ENCODE data around the gene NDUFB4. TPM values are rescaled to one million over a fixed set of nuclear protein-coding genes. Genes with fewer than 3 reads are reported as not detected.
"Not testable (repeated sequence)": the region's sequence is repeated elsewhere in the genome, so short reads cannot be mapped to it uniquely, and the experiment has no call there.

Gene NDUFB4
- total RNA-seq, 2 donors from 2014 or later: 23.5 to 62.3 TPM

DNA sequence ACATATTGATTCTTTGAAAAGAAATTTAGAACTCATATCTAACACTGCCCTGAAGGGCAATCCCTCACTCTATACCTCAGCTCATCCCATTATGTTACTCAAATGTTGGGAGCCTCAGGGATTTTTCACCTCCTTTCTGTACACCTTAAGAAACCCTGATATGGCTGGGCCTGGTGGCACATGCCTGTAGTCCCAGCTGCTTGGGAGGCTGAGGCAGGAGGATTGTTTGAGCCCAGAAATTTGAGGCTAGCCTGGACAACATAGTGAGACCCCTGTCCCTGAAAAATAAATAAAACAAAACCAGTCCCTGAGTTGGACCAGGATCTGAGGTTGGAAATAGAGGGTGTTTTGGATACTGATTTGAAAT lies 27.6 kb downstream of the NDUFB4 start:
- ATAC-seq (ENCODE audit: insufficient number of reproducible peaks, low FRiP score, low read depth): no peak
- no peaks in the 10 kb centered on the region for H3K36me3 ChIP-seq
- H3K4me3 ChIP-seq: no peak overlapping the region
- peaks cover 3% of the 10 kb centered on the region for H3K9me3 ChIP-seq
- TF ChIP-seq, protein P1, sequence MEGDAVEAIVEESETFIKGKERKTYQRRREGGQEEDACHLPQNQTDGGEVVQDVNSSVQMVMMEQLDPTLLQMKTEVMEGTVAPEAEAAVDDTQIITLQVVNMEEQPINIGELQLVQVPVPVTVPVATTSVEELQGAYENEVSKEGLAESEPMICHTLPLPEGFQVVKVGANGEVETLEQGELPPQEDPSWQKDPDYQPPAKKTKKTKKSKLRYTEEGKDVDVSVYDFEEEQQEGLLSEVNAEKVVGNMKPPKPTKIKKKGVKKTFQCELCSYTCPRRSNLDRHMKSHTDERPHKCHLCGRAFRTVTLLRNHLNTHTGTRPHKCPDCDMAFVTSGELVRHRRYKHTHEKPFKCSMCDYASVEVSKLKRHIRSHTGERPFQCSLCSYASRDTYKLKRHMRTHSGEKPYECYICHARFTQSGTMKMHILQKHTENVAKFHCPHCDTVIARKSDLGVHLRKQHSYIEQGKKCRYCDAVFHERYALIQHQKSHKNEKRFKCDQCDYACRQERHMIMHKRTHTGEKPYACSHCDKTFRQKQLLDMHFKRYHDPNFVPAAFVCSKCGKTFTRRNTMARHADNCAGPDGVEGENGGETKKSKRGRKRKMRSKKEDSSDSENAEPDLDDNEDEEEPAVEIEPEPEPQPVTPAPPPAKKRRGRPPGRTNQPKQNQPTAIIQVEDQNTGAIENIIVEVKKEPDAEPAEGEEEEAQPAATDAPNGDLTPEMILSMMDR (IDR thresholded peaks at IDR 0.05): no peak
- no peak overlapping the region for H3K27ac ChIP-seq
- no peak for DNase-seq (ENCODE audit: low spot score)
- H3K4me1 ChIP-seq (ENCODE audit: control insufficient read depth in 1 of 2, low read depth in 2 of 2): no peaks in the 10 kb centered on the region
- H3K27me3 ChIP-seq (replicated peaks; ENCODE audit: insufficient read depth): no peaks in the 10 kb centered on the region

GRCh38 chr3:120625159-120625586 lies 29.0 kb downstream of the NDUFB4 start:
- TF ChIP-seq, protein P1 (IDR thresholded peaks at IDR 0.05): no peak
- DNase-seq (ENCODE audit: low spot score): no peak
- Histone ChIP-seq H3K4me1 (ENCODE audit: control insufficient read depth in 1 of 2, low read depth in 2 of 2) (no peaks in the 10 kb centered on the region), H3K36me3 (no peaks in the 10 kb centered on the region), H3K27ac (no peak overlapping the region), H3K9me3 (peaks cover 3% of the 10 kb centered on the region), H3K27me3 (replicated peaks; ENCODE audit: insufficient read depth) (no peaks in the 10 kb centered on the region), H3K4me3 (no peak overlapping the region)
- ATAC-seq (ENCODE audit: insufficient number of reproducible peaks, low FRiP score, low read depth): no peak

- TF ChIP-seq, protein P1 (IDR thresholded peaks at IDR 0.05): no peak
- no peak overlapping the region for H3K27ac ChIP-seq
- H3K4me1 ChIP-seq (ENCODE audit: control insufficient read depth in 1 of 2, low read depth in 2 of 2): no peaks in the 10 kb centered on the region
- no peaks in the 10 kb centered on the region for H3K9me3 ChIP-seq
- H3K27me3 ChIP-seq (replicated peaks; ENCODE audit: insufficient read depth): no peaks in the 10 kb centered on the region
- H3K36me3 ChIP-seq: no peaks in the 10 kb centered on the region
- no peak for ATAC-seq (ENCODE audit: insufficient number of reproducible peaks, low FRiP score, low read depth)
- no peak for DNase-seq (ENCODE audit: low spot score)
- no peak overlapping the region for H3K4me3 ChIP-seq
These were observed 38.4 kb downstream of the NDUFB4 start for GRCh38 chr3:120634539-120634938.

- TF ChIP-seq, protein P1 (IDR thresholded peaks at IDR 0.05): no peak
- Histone ChIP-seq H3K9me3 (no peaks in the 10 kb centered on the region), H3K27ac (no peak overlapping the region), H3K4me1 (ENCODE audit: control insufficient read depth in 1 of 2, low read depth in 2 of 2) (no peaks in the 10 kb centered on the region), H3K36me3 (no peaks in the 10 kb centered on the region), H3K27me3 (replicated peaks; ENCODE audit: insufficient read depth) (no peaks in the 10 kb centered on the region), H3K4me3 (no peak overlapping the region)
- ATAC-seq (ENCODE audit: insufficient number of reproducible peaks, low FRiP score, low read depth): no peak
- DNase-seq (ENCODE audit: low spot score): no peak
These were observed 40.8 kb downstream of the NDUFB4 start for GRCh38 chr3:120636795-120637401.

- no peak overlapping the region for H3K27ac ChIP-seq
- no peaks in the 10 kb centered on the region for H3K9me3 ChIP-seq
- no peaks in the 10 kb centered on the region for H3K27me3 ChIP-seq (replicated peaks; ENCODE audit: insufficient read depth)
- no peaks in the 10 kb centered on the region for H3K36me3 ChIP-seq
- no peak for DNase-seq (ENCODE audit: low spot score)
- no peaks in the 10 kb centered on the region for H3K4me1 ChIP-seq (ENCODE audit: control insufficient read depth in 1 of 2, low read depth in 2 of 2)
- TF ChIP-seq, protein P1 (IDR thresholded peaks at IDR 0.05): no peak
- no peak for ATAC-seq (ENCODE audit: insufficient number of reproducible peaks, low FRiP score, low read depth)
- H3K4me3 ChIP-seq: no peak overlapping the region
These were observed 41.9 kb downstream of the NDUFB4 start for GRCh38 chr3:120637851-120638559.

- H3K36me3 ChIP-seq, H3K27ac ChIP-seq: not testable (repeated sequence)
These were observed 42.7 kb downstream of the NDUFB4 start for GRCh38 chr3:120638820-120639219.

More at GRCh38 chr3:120638820-120639219, 42.7 kb downstream of the NDUFB4 start:
- not testable (repeated sequence) for DNase-seq (ENCODE audit: low spot score); ATAC-seq (ENCODE audit: insufficient number of reproducible peaks, low FRiP score, low read depth); H3K4me3 ChIP-seq; H3K9me3 ChIP-seq; H3K27me3 ChIP-seq (replicated peaks; ENCODE audit: insufficient read depth); H3K4me1 ChIP-seq (ENCODE audit: control insufficient read depth in 1 of 2, low read depth in 2 of 2)
